NCI-H774 (cell line): ENCODE results near the gene GTF3A.
"Not testable (repeated sequence)": the region's sequence is repeated elsewhere in the genome, so short reads cannot be mapped to it uniquely, and the experiment has no call there.

Source experiments
- DNase-seq: peaks from one replicate; lab custom pipeline; 2025; lab: John Stamatoyannopoulos, UW

The GTF3A gene

DNA sequence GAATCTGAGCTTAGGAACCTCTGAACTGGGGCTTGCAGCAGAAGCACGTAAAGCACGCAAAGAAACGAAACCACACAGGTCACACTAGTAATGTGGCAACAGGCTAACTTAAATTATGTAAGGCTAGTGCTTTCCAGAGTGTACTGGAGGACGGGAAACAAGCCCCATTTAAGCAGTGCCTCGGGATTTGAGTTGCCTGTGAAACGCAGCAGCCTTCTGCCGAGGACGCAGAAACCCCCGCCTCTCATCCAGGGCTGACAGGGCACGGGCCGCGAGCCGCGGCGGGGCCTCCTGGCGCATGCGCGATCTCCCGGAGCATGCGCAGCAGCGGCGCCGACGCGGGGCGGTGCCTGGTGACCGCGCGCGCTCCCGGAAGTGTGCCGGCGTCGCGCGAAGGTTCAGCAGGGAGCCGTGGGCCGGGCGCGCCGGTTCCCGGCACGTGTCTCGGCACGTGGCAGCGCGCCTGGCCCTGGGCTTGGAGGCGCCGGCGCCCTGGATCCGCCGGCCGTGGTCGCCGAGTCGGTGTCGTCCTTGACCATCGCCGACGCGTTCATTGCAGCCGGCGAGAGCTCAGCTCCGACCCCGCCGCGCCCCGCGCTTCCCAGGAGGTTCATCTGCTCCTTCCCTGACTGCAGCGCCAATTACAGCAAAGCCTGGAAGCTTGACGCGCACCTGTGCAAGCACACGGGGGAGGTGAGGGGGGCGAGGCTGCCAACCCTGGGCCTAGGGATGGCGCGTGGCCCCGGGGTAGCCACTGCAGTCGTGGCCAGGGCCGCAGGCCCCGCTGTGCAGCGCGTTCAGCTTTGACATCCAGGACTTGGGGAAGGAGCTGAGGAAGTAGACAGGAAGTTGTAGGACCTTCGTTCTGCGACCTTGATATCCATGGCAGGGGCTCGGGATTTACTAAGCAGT is at the start of gene GTF3A:
Gene GTF3A (plus strand): TSS at position 374 of the 912 bp plus-strand sequence.
- peak; percentile 63 for DNase-seq

DNA sequence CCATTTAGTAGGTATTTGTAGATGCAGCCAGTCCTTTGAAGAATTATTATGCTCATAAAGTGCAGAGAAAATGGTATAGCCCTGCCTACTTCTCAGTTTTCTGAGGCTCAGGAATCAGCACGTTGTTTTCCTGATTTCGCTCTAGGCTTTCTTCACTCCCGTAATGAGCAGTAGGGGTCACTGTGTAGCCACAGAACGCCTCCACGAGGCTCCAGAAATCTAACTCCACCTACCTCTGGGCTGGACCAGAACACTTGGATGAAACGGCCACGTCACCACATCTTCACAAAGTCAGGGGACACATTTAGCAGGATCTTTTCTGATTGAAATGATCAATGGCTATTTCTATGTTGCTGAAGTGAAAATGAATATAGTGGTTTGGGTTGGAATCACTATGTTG is 49.8 kb upstream of the GTF3A start:
- peak; percentile 50 for DNase-seq

DNA sequence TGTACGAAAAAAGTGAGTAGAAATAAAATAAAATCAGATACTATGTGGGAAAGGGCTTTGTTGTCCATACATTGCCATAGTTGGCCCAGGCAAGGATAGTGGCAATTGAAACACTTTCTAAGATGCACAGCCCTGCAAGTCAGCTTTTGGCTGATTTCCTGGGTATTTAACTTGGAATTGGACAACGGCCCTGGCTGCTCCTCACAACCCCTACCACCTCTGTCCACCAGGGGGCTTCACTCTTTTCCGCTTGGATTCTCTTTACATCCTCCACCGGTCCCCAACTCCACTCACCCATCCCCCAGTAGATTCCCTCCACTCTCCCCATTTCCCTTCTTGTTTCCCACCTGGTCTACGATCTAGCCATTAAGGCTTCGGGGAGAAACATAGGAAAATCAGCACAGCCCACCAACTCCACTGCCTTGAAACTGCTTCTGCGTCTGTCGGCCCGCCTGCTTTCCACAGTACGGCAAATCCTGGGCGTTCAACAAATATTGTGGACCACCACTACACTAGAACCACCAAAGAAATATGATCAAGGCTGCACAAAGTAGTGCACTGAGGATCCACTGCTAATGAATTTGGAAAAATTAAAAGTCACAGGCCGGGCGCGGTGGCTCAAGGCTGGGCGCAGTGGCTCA is 48.6 kb upstream of the GTF3A start:
- no peak for DNase-seq

DNA sequence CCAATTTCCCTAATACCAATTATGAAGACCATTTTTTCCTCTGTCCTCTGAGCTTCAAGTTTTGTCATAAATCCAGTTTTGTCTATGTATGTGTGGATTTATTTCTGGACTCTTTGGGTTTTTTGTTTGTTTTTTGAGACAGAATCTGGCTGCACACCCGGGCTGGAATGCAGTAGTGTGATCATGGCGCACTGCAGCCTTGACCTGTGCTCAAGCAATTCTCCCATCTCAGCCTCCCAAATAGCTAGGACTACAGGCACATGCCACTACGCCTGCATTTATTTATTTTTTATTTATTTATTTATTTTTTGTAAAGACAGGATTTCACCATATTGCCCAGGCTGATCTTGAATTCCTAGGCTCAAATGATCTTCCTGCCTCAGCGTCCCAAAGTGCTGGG is 45.3 kb upstream of the GTF3A start:
- DNase-seq, result no peak

DNA sequence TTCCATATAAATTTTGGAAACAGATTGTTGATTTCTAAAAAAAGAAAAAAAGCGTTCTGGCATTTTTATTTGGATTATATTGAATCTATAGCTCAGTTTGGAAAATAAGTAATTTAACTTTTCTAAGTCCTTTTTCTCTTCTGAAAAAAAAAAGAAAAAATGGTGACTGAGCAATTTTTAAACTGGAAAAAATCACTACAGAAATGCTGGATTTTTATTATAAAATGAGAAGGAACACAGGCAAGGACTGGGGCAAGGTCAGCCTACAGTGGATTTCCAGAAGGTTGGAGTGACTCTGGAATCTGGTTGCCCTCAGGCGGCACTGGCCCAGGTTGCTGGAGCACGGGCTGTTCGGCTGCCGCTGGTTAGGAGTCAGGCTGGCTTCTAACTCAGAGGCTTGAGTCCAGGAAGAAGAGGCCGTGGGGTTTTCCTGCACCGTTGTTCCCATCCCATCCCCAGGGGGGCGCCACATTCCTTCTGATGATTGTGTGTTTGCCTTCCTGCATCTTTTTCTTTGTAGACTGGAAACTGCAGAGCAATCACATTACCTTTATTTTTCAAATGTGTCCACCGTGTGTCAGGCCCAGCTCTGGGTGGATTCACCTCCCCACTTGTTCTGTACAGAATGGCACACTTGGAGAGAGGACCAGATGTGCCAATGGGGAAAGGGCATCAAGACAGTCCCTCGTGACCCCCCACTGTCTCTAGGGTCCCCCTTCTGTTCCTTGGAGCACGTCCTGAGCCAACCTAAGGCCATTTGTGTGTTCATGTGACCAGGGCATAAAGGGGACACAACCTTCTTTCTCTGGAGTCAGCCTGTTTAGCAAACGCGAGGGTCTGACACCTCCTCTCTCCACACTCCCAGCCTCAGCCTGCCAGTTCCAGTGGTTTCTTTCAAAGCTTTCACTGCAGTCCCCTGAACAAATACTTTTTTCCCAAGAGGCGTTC is 44.5 kb upstream of the GTF3A start:
- peak; percentile 18 for DNase-seq

DNA sequence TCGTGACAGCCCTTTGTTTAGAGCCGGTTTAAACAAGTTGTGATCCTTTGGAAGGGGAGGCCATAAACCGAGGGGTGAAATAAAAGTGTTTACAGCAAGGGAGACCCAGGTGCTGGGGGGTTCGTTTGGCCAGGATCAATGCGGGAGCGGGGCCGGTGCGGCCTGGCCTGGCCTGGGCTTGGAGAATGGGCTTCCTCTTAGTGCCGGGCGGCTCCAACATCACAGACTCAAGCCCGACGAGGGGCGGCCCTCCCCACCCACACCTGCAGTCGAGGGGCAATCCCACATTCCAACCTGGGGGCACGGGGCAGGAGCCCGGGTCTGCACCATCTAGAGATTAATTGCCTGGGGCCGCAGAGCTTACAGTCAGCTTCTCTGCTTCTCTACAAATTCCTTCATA is 42.8 kb upstream of the GTF3A start:
- no peak for DNase-seq

DNA sequence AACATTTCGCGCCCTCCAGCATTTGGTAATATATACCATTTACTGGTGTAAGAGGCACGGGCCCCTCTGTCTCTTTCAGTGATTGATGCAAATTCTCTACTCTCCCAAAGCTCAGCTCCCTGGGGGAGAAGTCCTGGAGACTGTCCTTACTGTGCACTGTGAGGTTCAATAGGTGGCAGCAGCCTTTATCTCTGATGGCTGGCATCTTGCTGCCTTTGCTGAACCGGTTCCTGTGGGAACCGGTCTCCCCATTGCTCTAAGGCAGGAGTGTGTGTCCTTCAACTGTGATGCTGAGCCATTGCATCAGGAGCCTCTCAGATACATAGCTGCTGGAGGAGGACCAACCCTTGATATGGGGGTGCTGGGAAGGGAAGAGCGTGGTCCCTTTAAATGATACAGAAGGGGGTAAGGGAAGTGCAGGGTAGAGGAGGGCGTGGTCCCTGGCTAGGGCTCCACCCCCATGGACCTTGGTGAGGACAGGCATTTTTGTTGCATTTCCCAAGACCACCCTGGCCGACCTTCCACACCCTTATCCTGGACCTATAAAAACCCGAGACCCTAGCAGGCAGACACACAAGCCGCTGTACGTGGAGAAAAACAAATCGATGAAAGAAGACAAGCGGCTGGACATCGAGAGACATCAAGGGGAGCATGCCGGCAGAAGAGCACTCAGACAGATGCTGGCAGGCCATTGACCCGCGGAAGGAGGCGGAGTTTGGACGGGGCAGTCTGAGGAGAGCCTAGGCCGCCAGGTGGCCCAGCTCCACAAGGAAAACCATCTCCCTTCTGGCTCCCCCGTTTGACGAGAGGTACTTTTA is 41.1 kb upstream of the GTF3A start:
- no peak for DNase-seq

DNA sequence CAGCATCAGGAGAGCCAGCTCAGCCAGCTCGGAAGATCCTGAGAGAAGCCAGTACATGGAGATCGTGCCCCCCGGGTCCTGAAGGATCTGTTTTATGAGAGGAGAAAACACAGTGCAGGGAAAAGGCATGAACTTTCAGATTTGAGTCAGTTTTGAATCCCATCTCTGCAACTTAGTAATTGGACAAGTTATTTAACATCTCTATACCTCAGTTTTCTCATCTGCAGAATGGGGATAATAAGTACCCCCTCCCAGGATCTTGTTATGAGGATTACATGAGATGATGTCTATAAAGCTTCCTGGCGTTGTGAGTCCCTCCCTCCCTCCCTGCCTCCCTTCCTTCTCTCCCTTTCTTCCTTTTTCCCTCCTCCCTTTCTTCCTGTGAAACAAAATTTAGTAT is 40.1 kb upstream of the GTF3A start:
- DNase-seq, result no peak

DNA sequence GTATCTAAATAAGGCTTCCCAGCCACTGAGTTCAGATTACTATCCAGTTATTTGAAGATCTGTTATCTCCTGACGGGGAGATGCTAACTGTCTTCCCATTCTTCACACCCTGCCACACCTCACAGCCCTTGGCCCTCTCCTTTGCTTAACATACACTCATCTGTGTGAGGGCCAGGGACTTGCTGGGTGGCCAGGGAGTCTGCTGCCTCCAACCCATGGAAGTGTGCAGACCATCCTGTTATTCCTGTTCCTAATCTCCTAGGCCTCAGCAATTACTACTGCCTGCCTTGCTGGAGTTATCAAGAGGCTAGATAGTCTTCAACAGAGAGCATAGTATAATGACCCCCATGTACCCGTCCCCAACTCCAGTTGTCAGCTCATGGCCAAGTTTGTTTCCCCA is 36.2 kb upstream of the GTF3A start:
- no peak for DNase-seq

DNA sequence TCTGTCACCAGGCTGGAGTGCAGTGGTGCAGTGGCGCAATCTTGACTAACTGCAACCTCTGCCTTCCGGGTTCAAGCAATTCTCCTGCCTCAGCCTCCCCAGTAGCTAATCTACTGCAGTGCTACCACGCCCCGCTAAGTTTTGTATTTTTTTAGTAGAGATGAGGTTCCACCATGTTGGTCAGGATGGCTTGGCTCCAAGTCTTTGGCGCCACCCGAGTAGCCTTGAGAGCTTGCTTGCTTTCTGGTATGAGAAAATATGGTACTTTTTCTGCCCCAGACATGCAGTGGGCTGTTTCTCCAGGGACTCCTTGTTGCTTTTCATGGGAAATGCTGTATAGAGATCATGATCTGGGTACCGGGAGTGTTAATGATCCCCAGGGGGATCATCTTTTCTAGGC is 34.5 kb upstream of the GTF3A start:
- DNase-seq, result no peak

DNA sequence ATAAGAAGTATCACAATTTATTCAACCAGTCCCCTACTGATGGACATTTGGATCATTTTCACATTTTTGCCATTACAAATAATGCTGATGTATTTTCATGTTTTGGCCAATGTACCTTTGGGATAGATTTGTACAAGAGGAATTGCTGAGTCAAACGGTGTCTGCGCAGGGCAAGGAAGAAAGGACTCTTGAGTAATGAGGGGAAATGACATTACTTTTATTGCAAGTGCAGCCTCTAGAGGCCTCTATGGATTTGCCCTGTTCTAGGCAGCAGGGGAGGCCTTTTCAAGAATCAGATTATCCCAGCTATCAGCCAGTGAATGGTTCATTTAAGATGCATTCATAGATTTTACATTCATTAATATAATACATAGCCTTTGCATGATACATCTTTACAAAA is 32.9 kb upstream of the GTF3A start:
- DNase-seq, result no peak

DNA sequence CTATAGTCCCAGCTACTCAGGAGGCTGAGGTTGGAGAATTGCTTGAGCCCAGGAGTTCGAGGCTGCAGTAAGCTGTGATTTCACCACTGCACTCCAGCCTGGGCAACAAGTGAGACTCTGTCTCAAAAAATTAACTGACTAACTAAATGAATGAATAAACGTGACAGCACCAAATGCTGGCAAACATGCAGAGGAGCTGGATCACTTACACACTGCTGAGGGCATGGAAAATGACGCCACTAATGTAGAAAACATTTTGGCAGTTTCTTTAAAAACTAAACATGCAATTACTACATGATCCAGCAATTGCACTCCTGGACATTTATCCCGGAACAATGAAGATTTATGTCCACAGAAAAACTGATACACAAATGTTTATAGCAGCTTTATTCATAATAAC is 31.3 kb upstream of the GTF3A start:
- DNase-seq, result no peak

DNA sequence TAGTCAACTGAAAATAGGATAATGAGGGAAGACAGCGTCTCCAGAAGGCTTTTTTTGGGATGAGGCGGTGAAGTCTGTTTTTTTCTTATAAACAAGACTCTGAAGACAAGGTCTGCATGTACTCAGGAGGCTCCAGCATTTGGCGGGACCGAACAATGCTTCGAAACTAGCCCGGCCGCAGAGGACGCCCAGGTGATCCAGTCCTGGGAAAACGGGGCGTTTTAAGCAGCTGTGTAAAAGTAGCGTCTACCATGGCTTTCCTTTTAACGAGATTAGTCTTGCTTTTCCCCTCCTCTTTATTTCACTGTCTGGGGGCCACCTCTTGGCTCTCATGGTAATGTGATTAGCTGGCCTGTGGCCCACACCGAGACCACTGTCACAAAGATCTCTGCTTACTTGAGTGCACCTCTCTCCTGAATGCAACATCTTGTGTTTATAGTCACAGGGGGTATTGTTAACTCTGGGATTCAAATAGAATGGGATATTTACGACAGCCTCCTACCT is 29.4 kb upstream of the GTF3A start:
- DNase-seq, result no peak

DNA sequence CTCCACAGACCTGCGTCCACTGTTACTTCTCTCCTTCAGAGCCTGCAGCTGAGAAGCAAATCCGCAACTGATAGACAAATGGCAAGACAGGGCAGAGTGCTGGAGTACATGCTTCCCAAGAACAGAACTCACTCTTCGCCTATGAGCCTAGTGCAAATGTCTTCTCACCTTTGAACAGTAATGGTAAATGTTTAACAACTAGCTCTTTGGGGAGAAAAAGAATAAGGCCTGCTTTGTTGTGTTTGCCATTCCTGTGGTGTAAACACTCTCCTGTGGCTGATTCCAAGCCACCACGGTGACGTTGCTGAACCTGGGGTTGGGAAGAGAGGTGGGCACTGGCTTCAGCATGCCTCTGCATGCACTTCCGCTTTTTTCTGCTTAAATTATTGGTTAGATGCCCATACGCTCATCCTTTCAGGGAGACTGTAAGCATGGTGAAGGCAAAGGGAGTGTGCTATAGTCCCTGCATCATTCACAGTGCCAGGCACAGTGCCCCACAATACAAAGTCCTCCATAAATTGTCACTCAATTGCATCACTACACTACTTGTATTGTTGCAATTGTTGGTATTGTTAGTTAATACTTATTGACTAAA is 28.1 kb upstream of the GTF3A start:
- DNase-seq, result no peak

DNA sequence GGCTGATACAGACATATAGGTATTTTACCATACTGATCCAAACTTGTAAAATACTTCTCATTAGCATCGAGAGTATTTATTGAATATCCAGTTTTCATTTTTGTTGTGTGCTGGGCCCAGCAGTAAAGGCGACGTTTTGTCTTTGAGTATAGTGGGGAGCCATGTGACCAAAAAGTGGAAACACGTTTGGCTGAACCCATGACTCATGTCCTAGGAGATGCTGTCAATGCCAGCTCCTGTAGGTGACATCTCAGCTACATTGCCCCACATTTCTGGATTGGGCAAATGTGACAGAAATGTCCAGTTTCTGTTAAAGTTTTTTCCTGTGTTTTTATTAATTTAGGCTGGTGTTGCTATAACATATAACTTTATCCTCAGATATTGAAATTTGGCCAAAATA is 26.1 kb upstream of the GTF3A start:
- DNase-seq, result no peak

DNA sequence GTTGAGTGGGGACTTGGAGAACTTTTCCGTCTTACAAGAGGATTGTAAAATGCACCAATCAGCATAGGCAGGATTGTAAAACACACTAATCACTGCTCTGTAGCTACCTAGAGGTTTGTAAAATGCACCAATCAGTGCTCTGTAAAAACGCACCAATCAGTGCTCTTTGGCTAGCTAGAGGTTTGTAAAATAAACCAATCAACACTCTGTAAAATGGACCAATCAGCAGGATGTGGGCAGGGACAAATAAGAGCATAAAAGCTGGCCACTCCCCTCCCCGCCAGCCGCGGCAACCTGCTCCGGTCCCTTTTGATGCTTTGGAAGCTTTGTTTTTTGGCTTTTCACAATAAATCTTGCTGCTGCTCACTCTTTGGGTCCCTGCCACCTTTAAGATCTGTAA is 24.0 kb upstream of the GTF3A start:
- DNase-seq, result not testable (repeated sequence)

DNA sequence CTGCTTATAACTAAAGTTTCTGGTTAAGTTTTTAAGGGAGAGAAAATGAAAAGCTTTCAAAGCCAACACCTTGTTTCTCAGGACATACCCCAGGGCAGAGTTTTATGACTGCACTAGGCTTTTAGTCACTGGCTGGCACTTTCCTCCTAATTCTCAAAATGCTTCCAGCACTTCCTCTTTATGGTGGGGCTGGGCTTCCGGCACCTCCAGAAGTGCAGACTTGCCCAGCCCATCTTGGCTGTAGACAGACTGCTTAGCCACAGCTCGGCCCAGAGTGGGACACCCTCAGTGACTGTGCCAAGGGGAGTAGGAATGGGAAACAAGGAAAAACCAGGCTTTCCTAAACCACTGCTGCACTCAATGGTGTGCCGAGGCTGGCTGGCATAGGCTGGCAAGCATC is 23.2 kb upstream of the GTF3A start:
- DNase-seq, result no peak

DNA sequence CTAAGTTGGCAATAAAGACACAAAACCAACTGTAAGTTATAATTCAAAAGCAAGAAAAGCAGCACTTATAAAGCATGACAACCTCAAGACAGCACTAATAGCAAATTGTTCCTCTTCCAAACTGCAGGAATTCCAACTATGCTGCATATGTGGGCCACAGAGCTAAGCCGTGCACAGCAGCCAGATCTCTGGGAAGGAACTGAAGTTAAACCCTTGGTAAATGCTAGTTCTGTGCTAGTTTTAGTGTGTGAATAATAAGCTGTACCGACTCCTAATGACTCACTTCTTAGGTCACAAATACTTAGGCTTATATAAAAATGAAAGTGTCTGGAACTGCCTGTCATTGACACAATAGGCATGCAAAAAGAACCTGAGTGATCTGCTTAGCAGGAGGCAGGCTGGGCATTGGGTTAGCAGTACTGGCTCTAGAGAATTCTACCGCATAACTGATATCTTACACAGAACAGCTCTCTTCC is 21.2 kb upstream of the GTF3A start:
- DNase-seq, result no peak

DNA sequence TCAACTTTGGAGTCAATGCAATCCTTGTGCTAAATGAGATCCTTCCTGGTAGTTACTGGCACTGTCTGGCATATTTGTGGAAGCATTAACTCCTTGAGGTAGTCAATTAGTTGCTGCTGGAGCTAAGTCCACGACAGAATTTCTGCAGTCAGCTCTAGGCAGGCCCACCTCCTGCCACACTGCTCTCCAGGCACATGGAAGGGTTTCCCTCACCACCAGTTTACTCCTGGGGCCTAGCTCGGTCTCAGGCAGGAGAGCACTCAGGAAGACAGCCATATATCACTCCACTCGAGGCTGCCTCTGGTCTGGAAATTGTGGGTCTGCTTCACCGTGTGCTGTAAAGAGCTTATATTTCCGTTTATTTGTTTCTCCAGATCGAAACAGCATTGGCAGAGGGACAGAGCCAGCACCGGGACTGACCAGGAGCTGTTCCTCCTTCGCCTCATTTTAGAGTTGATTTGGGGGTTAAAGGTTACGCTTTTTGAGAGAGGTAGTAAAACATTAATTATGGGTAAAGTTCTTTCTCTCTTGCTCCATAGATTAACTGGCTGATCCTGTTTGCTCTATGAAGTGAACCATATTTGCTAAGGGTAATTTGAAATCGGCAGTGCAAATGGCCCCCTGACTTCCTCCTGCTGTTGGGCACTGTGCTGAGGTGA is 20.6 kb upstream of the GTF3A start:
- DNase-seq, result no peak

DNA sequence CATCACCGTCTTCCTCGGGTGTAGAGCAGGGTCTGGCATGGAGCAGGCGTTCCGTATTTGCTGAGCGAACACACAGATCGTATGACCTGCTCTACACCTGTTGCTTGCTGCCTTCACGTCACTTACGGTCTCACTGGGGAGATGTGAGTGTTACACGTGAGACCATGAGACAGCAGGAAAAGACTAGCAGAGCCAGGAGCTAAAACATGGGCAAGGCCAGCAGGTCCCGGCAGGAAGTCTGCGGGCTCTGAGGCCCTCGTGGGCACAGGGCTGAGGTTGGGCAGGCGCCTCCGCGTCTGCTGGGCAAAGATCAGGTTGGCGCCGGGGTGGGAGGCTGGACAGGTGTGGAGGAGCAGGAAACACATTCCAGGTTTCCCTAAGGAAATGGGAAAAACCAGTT is 19.7 kb upstream of the GTF3A start:
- DNase-seq, result no peak
